Esophagus mucosa (tissue), 1 donor: ENCODE results near the gene RFC4. TPM values are rescaled to one million over a fixed set of nuclear protein-coding genes. Genes with fewer than 3 reads are reported as not detected.

Experiments
- ATAC-seq: fragments of 200-7000 bp; cut with Tn5 transposase; one replicate; pipeline ENCODE4 v1.9.1; 2020
- total RNA-seq: library from RNA; stranded (reverse); gene quantifications from one replicate; pipeline ENCODE4 v1.2.4, GENCODE V29; 2023
- donor health status: DM: yes; HTN: yes; CAD: no.

RFC4 gene
- total RNA-seq, 1 donor from 2014 or later = 18.2 TPM

GRCh38 chr3:186742618-186743380 lies 63.5 kb downstream of the RFC4 start:
- ATAC-seq = no peak

Other genes with a start within 250 kb of the RFC4 start
- gene TBCCD1, start 239.1 kb downstream of the RFC4 start, total RNA-seq = 6.6 TPM
- 24.0 TPM for gene DNAJB11, start 235.8 kb downstream of the RFC4 start, total RNA-seq
- not detected for gene AHSG, start 193.4 kb downstream of the RFC4 start, total RNA-seq
- gene FETUB, start 166.1 kb downstream of the RFC4 start, total RNA-seq = not detected
- 0.12 TPM for gene HRG, start 140.5 kb downstream of the RFC4 start, total RNA-seq
- gene KNG1, start 89.1 kb downstream of the RFC4 start, total RNA-seq = not detected
- gene EIF4A2, start 22.9 kb downstream of the RFC4 start, total RNA-seq = 118 TPM
- gene ADIPOQ, start 36.2 kb upstream of the RFC4 start, total RNA-seq = 0.08 TPM
- gene ST6GAL1, start 124.0 kb upstream of the RFC4 start, total RNA-seq = 13.2 TPM